ENCODE measurements around the gene BLMH.
"Not testable (repeated sequence)": the region's sequence is repeated elsewhere in the genome, so short reads cannot be mapped to it uniquely, and the experiment has no call there.

BLMH gene

GRCh38 chr17:30225919-30226553, 65.7 kb downstream of the BLMH start:
- DNase-seq, result no peak

GRCh38 chr17:30225112-30225511, 66.6 kb downstream of the BLMH start:
- DNase-seq, result no peak

GRCh38 chr17:30224419-30224960, 67.3 kb downstream of the BLMH start:
- no peak for DNase-seq

- DNase-seq, result no peak
Observed at GRCh38 chr17:30222721-30223175, 69.0 kb downstream of the BLMH start.

- no peak for DNase-seq
Observed at GRCh38 chr17:30222251-30222650, 69.5 kb downstream of the BLMH start.

- no peak for DNase-seq
Observed at GRCh38 chr17:30221346-30221745, 70.4 kb downstream of the BLMH start.

- no peak for DNase-seq
Observed at GRCh38 chr17:30220414-30220813, 71.3 kb downstream of the BLMH start.

- DNase-seq, result no peak
Observed at GRCh38 chr17:30219833-30220232, 71.9 kb downstream of the BLMH start.

GRCh38 chr17:30219315-30219714, 72.4 kb downstream of the BLMH start:
- DNase-seq, result no peak

- DNase-seq, result no peak
Observed at GRCh38 chr17:30218799-30219198, 72.9 kb downstream of the BLMH start.

- no peak for DNase-seq
Observed at GRCh38 chr17:30217746-30218245, 73.9 kb downstream of the BLMH start.

GRCh38 chr17:30217054-30217453, 74.7 kb downstream of the BLMH start:
- DNase-seq, result no peak

GRCh38 chr17:30212750-30213149, 79.0 kb downstream of the BLMH start:
- DNase-seq, result no peak

GRCh38 chr17:30211371-30211770, 80.4 kb downstream of the BLMH start:
- no peak for DNase-seq

GRCh38 chr17:30210901-30211300, 80.8 kb downstream of the BLMH start:
- no peak for DNase-seq

- DNase-seq, result no peak
Observed at GRCh38 chr17:30210366-30210765, 81.4 kb downstream of the BLMH start.

GRCh38 chr17:30209930-30210329, 81.8 kb downstream of the BLMH start:
- DNase-seq, result no peak

- DNase-seq, result no peak
Observed at GRCh38 chr17:30208214-30208613, 83.5 kb downstream of the BLMH start.

GRCh38 chr17:30207655-30208054, 84.1 kb downstream of the BLMH start:
- DNase-seq, result no peak

- no peak for DNase-seq
Observed at GRCh38 chr17:30203471-30203981, 88.2 kb downstream of the BLMH start.

GRCh38 chr17:30200656-30201055, 91.1 kb downstream of the BLMH start:
- DNase-seq, result not testable (repeated sequence)

GRCh38 chr17:30200106-30200505, 91.6 kb downstream of the BLMH start:
- DNase-seq, result no peak

GRCh38 chr17:30199600-30199999, 92.1 kb downstream of the BLMH start:
- no peak for DNase-seq
